Panc1 (cell line): ENCODE results near the gene CD9. TPM values are rescaled to one million over a fixed set of nuclear protein-coding genes. Genes with fewer than 3 reads are reported as not detected.

ENCODE experiments used
- ATAC-seq: fragments of 200-7000 bp; cut with Tn5 transposase; 2 replicates; pipeline ENCODE4 v1.9.1; 2020; ENCODE audit warnings: mild to moderate bottlenecking, moderate library complexity
- BruUV-seq: library from RNA; stranded (reverse); fragments of 400-500 nt; replicated peaks from 2 replicates; lab custom pipeline; 2021; lab: Mats Ljungman, UMichigan
- CTCF ChIA-PET: fragments of 300-600 bp; sonication (Branson Sonifier 250); formaldehyde crosslinking; loops from one replicate; lab custom pipeline; 2022; ENCODE audit warnings: antibody characterized with exemption; lab: Charles Lee
- POLR2A ChIA-PET: fragments of 300-600 bp; sonication (Branson Sonifier 250); formaldehyde crosslinking; loops from one replicate; lab custom pipeline; 2022; ENCODE audit warnings: antibody characterized with exemption; lab: Charles Lee
- DNase-seq: peaks from one replicate; pipeline ENCODE4 v3.0.0-alpha.2; 2010; ENCODE audit warnings: low read depth, low spot score
- H3K27ac ChIP-seq: 2 replicates; pipeline ENCODE4 v1.5.1; 2011; ENCODE audit warnings: mild to moderate bottlenecking, low read length, inconsistent platforms
- H3K27me3 ChIP-seq: fragments of 200-500 bp; sonication (Bioruptor generic); 2 replicates; pipeline ENCODE4 v1.6.0; 2014; ENCODE audit warnings: low read length, inconsistent platforms; ENCODE audit not compliant: control insufficient read depth, insufficient read depth
- H3K36me3 ChIP-seq: fragments of 200-500 bp; sonication (Bioruptor generic); 2 replicates; pipeline ENCODE4 v1.5.1; 2014; ENCODE audit warnings: inconsistent platforms, mild to moderate bottlenecking, low read length, moderate library complexity; ENCODE audit not compliant: control insufficient read depth, insufficient read depth
- H3K4me1 ChIP-seq: 2 replicates; pipeline ENCODE4 v1.5.1; 2011; ENCODE audit warnings: inconsistent platforms, mild to moderate bottlenecking, low read length, moderate library complexity; ENCODE audit not compliant: control insufficient read depth, insufficient read depth
- H3K4me3 ChIP-seq, 2 experiments: 2 replicates each; pipeline ENCODE4 v1.5.1; 2011 to 2012; ENCODE audit warnings: low read depth in 2 of 2, low read length in 2 of 2, mild to moderate bottlenecking in 2 of 2, inconsistent platforms in 1 of 2, moderate library complexity in 1 of 2
- H3K9me3 ChIP-seq: fragments of 200-500 bp; sonication (Bioruptor generic); 2 replicates; pipeline ENCODE4 v1.5.1; 2014; ENCODE audit warnings: low read depth, mild to moderate bottlenecking, inconsistent platforms, low read length, moderate library complexity; ENCODE audit not compliant: control insufficient read depth, insufficient read depth
- POLR2AphosphoS5 ChIP-seq: IDR thresholded peaks from 2 replicates; pipeline ENCODE4 v1.6.1; 2012; ENCODE audit warnings: mild to moderate bottlenecking, low read depth, low read length, moderate library complexity
- REST ChIP-seq, 2 experiments: IDR thresholded peaks; 2 replicates each; pipeline ENCODE4 v1.6.1; 2011 to 2012; ENCODE audit warnings: low read depth in 2 of 2, control low read depth in 1 of 2, low read length in 1 of 2, mild to moderate bottlenecking in 1 of 2, moderate library complexity in 1 of 2; ENCODE audit not compliant: insufficient read depth in 1 of 2
- SIN3A ChIP-seq: IDR thresholded peaks from 2 replicates; pipeline ENCODE4 v1.6.1; 2012; ENCODE audit warnings: low read depth, mild to moderate bottlenecking, low read length, moderate library complexity, borderline replicate concordance; ENCODE audit not compliant: insufficient read depth
- TCF7L2 ChIP-seq: IDR thresholded peaks from 2 replicates; pipeline ENCODE4 v1.6.1; 2011; ENCODE audit warnings: mild to moderate bottlenecking, low read depth, low read length, inconsistent platforms
- in situ Hi-C: cut with HindIII; loops from 2 replicates; pipeline ENCODE4 v1.10.0; 2016; ENCODE audit warnings: low sequenced_read_pairs, low pct_unique_long_range_greater_than_20kb
- intact Hi-C: fragments of 100-400 bp; cut with micrococcal nuclease; formaldehyde crosslinking; loops from one replicate; pipeline ENCODE4 v1.10.0; 2022; ENCODE audit not compliant: unreplicated experiment
- total RNA-seq: library from RNA; stranded (reverse); gene quantifications from one replicate; pipeline ENCODE4 v1.2.1, GENCODE V29; 2021; ENCODE audit not compliant: unreplicated experiment
- TF ChIP-seq, protein P1 (sequence below): fragments of 450-650 bp; IDR thresholded peaks from 2 replicates; pipeline ENCODE4 v1.5.1; 2017; ENCODE audit warnings: mild to moderate bottlenecking

CD9 gene
- total RNA-seq, 1 experiment from 2014 or later, result 103 TPM

GRCh38 chr12:6262623-6263022 lies 62.4 kb downstream of the CD9 start:
- no peak for ATAC-seq
- Histone ChIP-seq H3K9me3 (no peaks in the 10 kb centered on the region), H3K4me1 (no peaks in the 10 kb centered on the region), H3K4me3 (no peak overlapping the region), H3K36me3 (no peaks in the 10 kb centered on the region), H3K27me3 (no peaks in the 10 kb centered on the region), H3K27ac (no peak overlapping the region)
- BruUV-seq, result no TSS peak
- intact Hi-C loops (no loop called here), in situ Hi-C loops (no loop called here)
- TF ChIP-seq SIN3A (no peak), REST (IDR thresholded peaks at IDR 0.05; ENCODE audit: insufficient read depth in 1 of 2, low read depth in 2 of 2, low read length in 1 of 2) (no peak), TCF7L2 (no peak), POLR2AphosphoS5 (no peak)
- TF ChIP-seq, protein P1, sequence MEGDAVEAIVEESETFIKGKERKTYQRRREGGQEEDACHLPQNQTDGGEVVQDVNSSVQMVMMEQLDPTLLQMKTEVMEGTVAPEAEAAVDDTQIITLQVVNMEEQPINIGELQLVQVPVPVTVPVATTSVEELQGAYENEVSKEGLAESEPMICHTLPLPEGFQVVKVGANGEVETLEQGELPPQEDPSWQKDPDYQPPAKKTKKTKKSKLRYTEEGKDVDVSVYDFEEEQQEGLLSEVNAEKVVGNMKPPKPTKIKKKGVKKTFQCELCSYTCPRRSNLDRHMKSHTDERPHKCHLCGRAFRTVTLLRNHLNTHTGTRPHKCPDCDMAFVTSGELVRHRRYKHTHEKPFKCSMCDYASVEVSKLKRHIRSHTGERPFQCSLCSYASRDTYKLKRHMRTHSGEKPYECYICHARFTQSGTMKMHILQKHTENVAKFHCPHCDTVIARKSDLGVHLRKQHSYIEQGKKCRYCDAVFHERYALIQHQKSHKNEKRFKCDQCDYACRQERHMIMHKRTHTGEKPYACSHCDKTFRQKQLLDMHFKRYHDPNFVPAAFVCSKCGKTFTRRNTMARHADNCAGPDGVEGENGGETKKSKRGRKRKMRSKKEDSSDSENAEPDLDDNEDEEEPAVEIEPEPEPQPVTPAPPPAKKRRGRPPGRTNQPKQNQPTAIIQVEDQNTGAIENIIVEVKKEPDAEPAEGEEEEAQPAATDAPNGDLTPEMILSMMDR, result no peak
- ChIA-PET CTCF (no interaction called here), POLR2A (no interaction called here)
- DNase-seq, result no peak

DNA sequence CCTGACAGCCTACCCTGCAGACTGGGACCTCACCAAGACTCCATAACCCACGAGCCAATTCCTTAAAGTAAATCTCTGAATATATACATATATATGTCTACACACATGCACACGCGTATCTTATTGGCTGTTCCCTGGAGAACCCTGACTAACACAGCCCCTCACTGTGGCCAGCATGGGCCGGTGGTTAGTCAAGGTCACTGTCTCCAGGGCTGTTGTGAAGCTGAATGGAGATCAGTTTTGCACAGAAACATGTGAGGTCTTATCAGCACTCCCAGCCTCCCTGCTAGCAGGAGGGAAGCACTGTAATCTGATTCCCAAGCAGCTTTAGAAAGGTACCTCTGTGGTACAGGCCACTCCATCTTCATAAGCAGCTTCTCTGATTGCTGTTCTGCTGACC lies 63.7 kb downstream of the CD9 start:
- Histone ChIP-seq H3K9me3 (no peaks in the 10 kb centered on the region), H3K4me3 (no peak overlapping the region), H3K27ac (no peak overlapping the region), H3K36me3 (no peaks in the 10 kb centered on the region), H3K4me1 (no peaks in the 10 kb centered on the region), H3K27me3 (no peaks in the 10 kb centered on the region)
- intact Hi-C loops (no loop called here), in situ Hi-C loops (no loop called here)
- TF ChIP-seq, protein P1, result no peak
- TF ChIP-seq TCF7L2 (no peak), SIN3A (no peak), POLR2AphosphoS5 (no peak), REST (IDR thresholded peaks at IDR 0.05; ENCODE audit: insufficient read depth in 1 of 2, low read depth in 2 of 2, low read length in 1 of 2) (no peak)
- ChIA-PET CTCF (no interaction called here), POLR2A (no interaction called here)
- BruUV-seq, result no TSS peak
- DNase-seq (no peak), ATAC-seq (0 out of 2 replicates have a peak, but pooled peaks have one; percentile 48)
